ENCODE results near the gene MLIP. TPM values are rescaled to one million over a fixed set of nuclear protein-coding genes. Genes with fewer than 3 reads are reported as not detected.

Gene MLIP
- total and polyA plus RNA-seq, 8 donors, result 0.09 to 0.70 (median 0.23) TPM

GRCh38 chr6:54087721-54088120 lies 23.5 kb upstream of the MLIP start:
- Histone ChIP-seq H3K4me1 (no peaks in the 10 kb centered on the region), H3K9me3 (no peaks in the 10 kb centered on the region), H3K4me3 (no peak overlapping the region), H3K27ac (no peak overlapping the region), H3K27me3 (no peaks in the 10 kb centered on the region), H3K36me3 (no peaks in the 10 kb centered on the region)
- ATAC-seq (no peak), DNase-seq (no peak)
- intact Hi-C loops (cut with DNase I), result no loop called here
- TF ChIP-seq CTCF (IDR thresholded peaks at IDR 0.05), result no peak

DNA sequence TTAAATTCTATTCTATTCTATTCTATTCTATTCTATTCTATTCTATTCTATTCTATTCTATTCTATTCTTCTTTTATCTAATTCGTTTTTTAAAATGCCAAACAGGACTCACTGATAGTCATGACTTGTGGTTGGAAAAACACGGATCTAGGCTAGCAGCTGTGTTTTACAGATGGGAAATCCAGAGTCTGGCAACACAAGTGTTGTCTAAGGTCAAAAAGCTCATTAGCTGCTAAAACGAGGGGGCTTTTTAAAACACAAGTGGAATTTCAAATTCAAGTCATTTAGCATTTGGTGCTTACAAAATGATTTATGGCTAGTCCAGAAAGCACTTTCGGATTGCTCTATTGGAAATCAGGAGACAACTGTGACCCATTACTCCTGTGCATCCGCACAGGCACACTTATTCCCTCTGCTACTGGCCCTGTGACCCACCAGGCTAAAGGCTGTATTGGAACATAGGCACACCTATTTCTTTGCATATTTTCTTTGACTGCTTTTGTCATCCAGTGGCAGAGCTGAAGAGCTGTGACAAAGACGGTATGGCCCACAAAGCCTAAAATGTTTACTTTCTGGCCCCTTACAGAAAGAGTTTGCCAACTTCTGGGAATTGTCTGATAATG lies 17.8 kb upstream of the MLIP start:
- H3K4me1 ChIP-seq, result no peaks in the 10 kb centered on the region
- no peak for TF ChIP-seq CTCF (IDR thresholded peaks at IDR 0.05)
- no peaks in the 10 kb centered on the region for H3K27me3 ChIP-seq
- no peak for DNase-seq
- ATAC-seq, result no peak
- no peaks in the 10 kb centered on the region for H3K36me3 ChIP-seq
- H3K27ac ChIP-seq, result no peak overlapping the region
- H3K9me3 ChIP-seq, result no peaks in the 10 kb centered on the region
- no peak overlapping the region for H3K4me3 ChIP-seq
- intact Hi-C loops (cut with DNase I), result no loop called here

- H3K4me3 ChIP-seq, result no peak overlapping the region
- no peaks in the 10 kb centered on the region for H3K4me1 ChIP-seq
- no peak overlapping the region for H3K27ac ChIP-seq
- no peak for DNase-seq
- no peaks in the 10 kb centered on the region for H3K9me3 ChIP-seq
- H3K36me3 ChIP-seq, result no peaks in the 10 kb centered on the region
- intact Hi-C loops (cut with DNase I), result no loop called here
- no peaks in the 10 kb centered on the region for H3K27me3 ChIP-seq
- TF ChIP-seq CTCF (IDR thresholded peaks at IDR 0.05), result no peak
- ATAC-seq, result no peak
These were observed 16.9 kb upstream of the MLIP start for GRCh38 chr6:54094293-54094692.

GRCh38 chr6:54094786-54095185 lies 16.5 kb upstream of the MLIP start:
- H3K27me3 ChIP-seq, result no peaks in the 10 kb centered on the region
- no peaks in the 10 kb centered on the region for H3K9me3 ChIP-seq
- H3K4me3 ChIP-seq, result no peak overlapping the region
- no peak overlapping the region for H3K27ac ChIP-seq
- TF ChIP-seq CTCF (IDR thresholded peaks at IDR 0.05), result no peak
- ATAC-seq (no peak), DNase-seq (peak in 1 of 4 donors; percentile 28)
- H3K36me3 ChIP-seq, result no peaks in the 10 kb centered on the region
- intact Hi-C loops (cut with DNase I), result no loop called here
- H3K4me1 ChIP-seq, result no peaks in the 10 kb centered on the region

DNA sequence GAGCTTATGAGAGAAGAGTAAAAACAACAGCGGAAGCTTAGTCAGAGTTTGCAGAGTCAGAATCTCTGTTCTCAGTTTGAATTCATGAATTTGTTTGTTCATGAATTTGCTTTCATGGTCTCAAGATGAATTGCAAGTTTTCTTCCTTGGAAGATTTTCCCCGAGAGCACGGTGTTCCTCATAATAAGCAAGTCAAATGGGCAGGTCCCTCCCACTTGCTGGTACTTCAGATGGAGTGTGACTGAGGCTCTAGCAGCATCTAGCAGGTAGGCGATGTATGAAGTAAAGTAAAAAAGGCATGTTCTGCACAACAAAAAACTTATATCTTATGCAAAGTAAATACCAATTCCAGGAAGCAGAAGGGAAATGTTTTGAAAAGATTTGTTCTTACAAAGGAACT lies 15.5 kb upstream of the MLIP start:
- no peaks in the 10 kb centered on the region for H3K27me3 ChIP-seq
- no peaks in the 10 kb centered on the region for H3K36me3 ChIP-seq
- DNase-seq (no peak), ATAC-seq (no peak)
- no peak for TF ChIP-seq CTCF (IDR thresholded peaks at IDR 0.05)
- intact Hi-C loops (cut with DNase I), result no loop called here
- H3K4me3 ChIP-seq, result no peak overlapping the region
- no peaks in the 10 kb centered on the region for H3K9me3 ChIP-seq
- no peaks in the 10 kb centered on the region for H3K4me1 ChIP-seq
- H3K27ac ChIP-seq, result no peak overlapping the region
